T-cell (primary cell): ENCODE data around the gene FAM219A. TPM values are rescaled to one million over a fixed set of nuclear protein-coding genes. Genes with fewer than 3 reads are reported as not detected.
"Not testable (repeated sequence)": the region's sequence is repeated elsewhere in the genome, so short reads cannot be mapped to it uniquely, and the experiment has no call there.

Source experiments
- ATAC-seq, 4 experiments: fragments of 200-7000 bp in 3 of 4; fragments of 150-1000 bp in 1 of 4; cut with Tn5 transposase; replicated peaks in 1 of 4; 1 replicate in 3 of 4; 2 replicates in 1 of 4; pipeline ENCODE4 v1.10.0; 2021; ENCODE audit warnings: moderate library complexity in 3 of 4, mild to moderate bottlenecking in 2 of 4, moderate number of reproducible peaks in 1 of 4
- CTCF ChIA-PET, 2 donors: fragments of 300-600 bp; sonication (Branson Sonifier 250); formaldehyde crosslinking; loops; one replicate each; lab custom pipeline; 2022; ENCODE audit warnings: antibody characterized with exemption in 2 of 2; lab: Charles Lee
- POLR2A ChIA-PET, 2 donors: fragments of 300-600 bp; sonication (Branson Sonifier 250); formaldehyde crosslinking; loops; one replicate each; lab custom pipeline; 2022; ENCODE audit warnings: antibody characterized with exemption in 2 of 2; lab: Charles Lee
- DNase-seq, 35 experiments: peaks; one replicate each; pipeline versions ENCODE4 v3.0.0 to v3.0.0-alpha.2; 2013 to 2023
- H3K27ac ChIP-seq: one replicate; pipeline ENCODE4 v1.5.1; 2013; ENCODE audit warnings: low read length
- H3K27me3 ChIP-seq, 2 experiments: replicated peaks in 1 of 2; 1 replicate in 1 of 2; 2 replicates in 1 of 2; pipeline versions ENCODE4 v1.6.1 to v1.7.0; 2013; ENCODE audit warnings: low read length in 1 of 2, mixed read lengths in 1 of 2; ENCODE audit not compliant: control insufficient read depth in 2 of 2, insufficient read depth in 2 of 2; ENCODE audit errors: extremely low read depth in 1 of 2
- H3K36me3 ChIP-seq, 2 donors: 1 replicate in 1 of 2; 2 replicates in 1 of 2; pipeline versions ENCODE4 v1.6.1 to v1.7.0; 2013; ENCODE audit warnings: low read length in 1 of 2; ENCODE audit not compliant: control insufficient read depth in 2 of 2, insufficient read depth in 1 of 2; ENCODE audit errors: extremely low read depth in 1 of 2
- H3K4me1 ChIP-seq, 2 experiments: 1 replicate in 1 of 2; 2 replicates in 1 of 2; pipeline versions ENCODE4 v1.6.1 to v1.7.0; 2013; ENCODE audit warnings: low read length in 2 of 2, mixed read lengths in 1 of 2; ENCODE audit not compliant: insufficient read depth in 2 of 2, control insufficient read depth in 1 of 2; ENCODE audit errors: extremely low read depth in 1 of 2
- H3K4me3 ChIP-seq, 2 donors: 1 replicate in 1 of 2; 2 replicates in 1 of 2; pipeline versions ENCODE4 v1.5.1 to v1.7.0; 2013; ENCODE audit warnings: mild to moderate bottlenecking in 2 of 2, low read length in 1 of 2, moderate library complexity in 1 of 2; ENCODE audit not compliant: control insufficient read depth in 1 of 2; ENCODE audit errors: extremely low read depth in 1 of 2
- H3K9me3 ChIP-seq: 2 replicates; pipeline ENCODE4 v1.7.0; 2013
- H3K27ac Mint-ChIP-seq, 2 donors: one replicate each; pipeline ENCODE4 v1.8.0; 2020 to 2021; ENCODE audit warnings: mild to moderate bottlenecking in 2 of 2, mixed read lengths in 2 of 2
- H3K27me3 Mint-ChIP-seq, 2 donors: one replicate each; pipeline ENCODE4 v1.8.0; 2021 to 2022; ENCODE audit warnings: mixed read lengths in 2 of 2
- H3K36me3 Mint-ChIP-seq: one replicate; pipeline ENCODE4 v1.8.0; 2021; ENCODE audit warnings: mixed read lengths
- H3K4me1 Mint-ChIP-seq, 3 donors: one replicate each; pipeline ENCODE4 v1.8.0; 2020 to 2022; ENCODE audit warnings: mixed read lengths in 3 of 3, mild to moderate bottlenecking in 1 of 3
- H3K4me3 Mint-ChIP-seq, 3 donors: one replicate each; pipeline ENCODE4 v1.8.0; 2020 to 2022; ENCODE audit warnings: mild to moderate bottlenecking in 3 of 3, mixed read lengths in 3 of 3, moderate library complexity in 3 of 3
- H3K9me3 Mint-ChIP-seq, 3 donors: one replicate each; pipeline ENCODE4 v1.8.0; 2020 to 2022; ENCODE audit warnings: mixed read lengths in 3 of 3
- WGBS: methylation state at CpG from one replicate; pipeline ENCODE4 v1.1.5; 2013; ENCODE audit warnings: missing lambda C conversion rate; ENCODE audit not compliant: insufficient coverage; 5-methylcytosine and 5-hydroxymethylcytosine counted together
- total RNA-seq, 35 experiments: library from RNA in 6 of 35; stranded (reverse) in 6 of 35; fragments of 120-200 nt in 1 of 35; gene quantifications; one replicate each; pipeline versions ENCODE4 v1.2.1 to v1.2.4 and lab custom pipeline; 2013 to 2026

The FAM219A gene
- total RNA-seq, 5 donors from 2014 or later (not counting 1 experiment from before 2014, with no cell fraction given) = 10.7 to 20.7 (median 18.7) TPM

GRCh38 chr9:34443976-34444375 lies 14.4 kb downstream of the FAM219A start:
- no peak overlapping the region for H3K27ac ChIP-seq
- DNase-seq (no peak), ATAC-seq (no peak)
- Mint-ChIP-seq H3K9me3 (no peaks in the 10 kb centered on the region), H3K36me3 (peaks cover 2% of the 10 kb centered on the region), H3K4me1 (peaks cover 12 to 18% (median 14%) of the 10 kb centered on the region in 3 donors), H3K4me3 (no peak overlapping the region), H3K27ac (no peak overlapping the region), H3K27me3 (no peaks in the 10 kb centered on the region)
- H3K9me3 ChIP-seq = no peaks in the 10 kb centered on the region
- no peaks in the 10 kb centered on the region for H3K36me3 ChIP-seq
- no peaks in the 10 kb centered on the region for H3K27me3 ChIP-seq
- H3K4me1 ChIP-seq = peaks cover 0 to 8% of the 10 kb centered on the region in 2 experiments
- ChIA-PET POLR2A (no interaction called here), CTCF (no interaction called here)
- no peak overlapping the region for H3K4me3 ChIP-seq

GRCh38 chr9:34443533-34443932 lies 14.8 kb downstream of the FAM219A start:
- ChIA-PET CTCF (interaction anchor here in 1 of 2 donors (0.7 kb wide), 1 partner anchor 57 kb away, joined by 3 read pairs; no protein-coding TSS in a partner anchor), POLR2A (no interaction called here)
- DNase-seq (no peak), ATAC-seq (no peak)
- no peaks in the 10 kb centered on the region for H3K36me3 ChIP-seq
- no peak overlapping the region for H3K27ac ChIP-seq
- peaks cover 12 to 18% (median 14%) of the 10 kb centered on the region in 3 donors for H3K4me1 Mint-ChIP-seq
- H3K27ac Mint-ChIP-seq = no peak overlapping the region
- no peak overlapping the region for H3K4me3 ChIP-seq
- no peaks in the 10 kb centered on the region for H3K9me3 ChIP-seq
- H3K9me3 Mint-ChIP-seq = no peaks in the 10 kb centered on the region
- H3K27me3 Mint-ChIP-seq = no peaks in the 10 kb centered on the region
- no CpG with 5 or more reads among the region's 2 CpGs for WGBS
- H3K4me3 Mint-ChIP-seq = no peak overlapping the region
- H3K36me3 Mint-ChIP-seq = peaks cover 7% of the 10 kb centered on the region
- H3K27me3 ChIP-seq = no peaks in the 10 kb centered on the region
- H3K4me1 ChIP-seq = peaks cover 0 to 8% of the 10 kb centered on the region in 2 experiments

GRCh38 chr9:34442770-34443169 lies 15.6 kb downstream of the FAM219A start:
- Mint-ChIP-seq H3K27me3 (no peaks in the 10 kb centered on the region), H3K9me3 (no peaks in the 10 kb centered on the region), H3K4me3 (no peak overlapping the region), H3K36me3 (peaks cover 9% of the 10 kb centered on the region), H3K27ac (no peak overlapping the region), H3K4me1 (peaks cover 12 to 18% (median 14%) of the 10 kb centered on the region in 3 donors)
- ChIA-PET POLR2A (no interaction called here), CTCF (interaction anchor here in 1 of 2 donors (0.7 kb wide), 1 partner anchor 58 kb away, joined by 3 read pairs; no protein-coding TSS in a partner anchor)
- no CpG with 5 or more reads among the region's 1 CpG for WGBS
- no peaks in the 10 kb centered on the region for H3K9me3 ChIP-seq
- no peak for DNase-seq
- H3K27ac ChIP-seq = no peak overlapping the region
- no peaks in the 10 kb centered on the region for H3K36me3 ChIP-seq
- H3K4me1 ChIP-seq = peaks cover 0 to 8% of the 10 kb centered on the region in 2 experiments
- H3K27me3 ChIP-seq = no peaks in the 10 kb centered on the region
- no peak for ATAC-seq
- no peak overlapping the region for H3K4me3 ChIP-seq

- no peaks in the 10 kb centered on the region for H3K9me3 Mint-ChIP-seq
- H3K4me3 Mint-ChIP-seq = no peak overlapping the region
- H3K4me1 Mint-ChIP-seq = peaks cover 12 to 18% (median 14%) of the 10 kb centered on the region in 3 donors
- no peaks in the 10 kb centered on the region for H3K36me3 ChIP-seq
- H3K9me3 ChIP-seq = no peaks in the 10 kb centered on the region
- no peaks in the 10 kb centered on the region for H3K27me3 ChIP-seq
- CTCF ChIA-PET = interaction anchor here (0.7 to 1.3 kb wide), 8 partner anchors 9 to 167 kb away, joined by 3 to 4 read pairs (median 3); no protein-coding TSS in a partner anchor
- DNase-seq (no peak), ATAC-seq (no peak)
- no peak overlapping the region for H3K4me3 ChIP-seq
- peaks cover 0 to 8% of the 10 kb centered on the region in 2 experiments for H3K4me1 ChIP-seq
- peaks cover 9% of the 10 kb centered on the region for H3K36me3 Mint-ChIP-seq
- POLR2A ChIA-PET = interaction anchor here in 1 of 2 donors (0.6 kb wide), 1 partner anchor 624 kb away, joined by 3 read pairs; no protein-coding TSS in a partner anchor
- no peak overlapping the region for H3K27ac Mint-ChIP-seq
- H3K27ac ChIP-seq = no peak overlapping the region
- H3K27me3 Mint-ChIP-seq = no peaks in the 10 kb centered on the region
These were observed 18.4 kb downstream of the FAM219A start for GRCh38 chr9:34440017-34440416.

- H3K27ac ChIP-seq, H3K4me1 ChIP-seq, H3K36me3 ChIP-seq, H3K27me3 Mint-ChIP-seq, H3K4me3 Mint-ChIP-seq, H3K36me3 Mint-ChIP-seq, ATAC-seq, H3K4me3 ChIP-seq, H3K27ac Mint-ChIP-seq, POLR2A ChIA-PET, H3K27me3 ChIP-seq, DNase-seq, H3K9me3 ChIP-seq, H3K9me3 Mint-ChIP-seq: not testable (repeated sequence)
- 86% methylated on average over 2 of the region's 4 CpGs for WGBS
- CTCF ChIA-PET = interaction anchor here (1.0 to 1.2 kb wide), 4 partner anchors 58 to 196 kb away, joined by 3 to 4 read pairs (median 4); no protein-coding TSS in a partner anchor
- peaks cover 12 to 18% (median 14%) of the 10 kb centered on the region in 3 donors for H3K4me1 Mint-ChIP-seq
These were observed 19.9 kb downstream of the FAM219A start for GRCh38 chr9:34438465-34438864.

GRCh38 chr9:34437926-34438307 lies 20.5 kb downstream of the FAM219A start:
- H3K9me3 ChIP-seq, H3K27ac ChIP-seq, H3K27me3 Mint-ChIP-seq, H3K27ac Mint-ChIP-seq, H3K36me3 ChIP-seq, DNase-seq, H3K27me3 ChIP-seq, H3K4me3 ChIP-seq, ATAC-seq, H3K4me3 Mint-ChIP-seq, H3K9me3 Mint-ChIP-seq, POLR2A ChIA-PET, H3K36me3 Mint-ChIP-seq, H3K4me1 ChIP-seq: not testable (repeated sequence)
- 97% methylated on average over 24 of the region's 28 CpGs for WGBS
- peaks cover 12 to 18% (median 14%) of the 10 kb centered on the region in 3 donors for H3K4me1 Mint-ChIP-seq
- CTCF ChIA-PET = interaction anchor here (1.0 to 1.2 kb wide), 4 partner anchors 59 to 197 kb away, joined by 3 to 4 read pairs (median 4); no protein-coding TSS in a partner anchor
